MM.1S (cell line): ENCODE measurements around the gene EPHA6.

Experiments used
- DNase-seq: peaks from one replicate; pipeline ENCODE4 v3.0.0-alpha.2; 2015
- H2AFZ ChIP-seq: fragments of 300-600 bp; sonication (generic); 2 replicates; pipeline ENCODE4 v1.6.0; 2016; ENCODE audit warnings: antibody characterized with exemption, low read length
- H3F3A ChIP-seq: fragments of 300-600 bp; sonication (generic); 2 replicates; pipeline ENCODE4 v1.6.1; 2016; ENCODE audit warnings: mild to moderate bottlenecking, antibody characterized with exemption, low read length, moderate library complexity, mixed read lengths; ENCODE audit not compliant: insufficient read depth
- H3K27ac ChIP-seq: fragments of 300-600 bp; sonication (generic); 2 replicates; pipeline ENCODE4 v1.5.1; 2016; ENCODE audit warnings: mild to moderate bottlenecking, low read length
- H3K27me3 ChIP-seq: fragments of 300-600 bp; sonication (generic); replicated peaks from 2 replicates; pipeline ENCODE4 v1.6.0; 2016; ENCODE audit warnings: low read length; ENCODE audit not compliant: insufficient read depth
- H3K36me3 ChIP-seq: fragments of 300-600 bp; sonication (generic); replicated peaks from 2 replicates; pipeline ENCODE4 v1.6.1; 2016; ENCODE audit warnings: mild to moderate bottlenecking, low read length, mixed read lengths; ENCODE audit not compliant: insufficient read depth
- H3K4me1 ChIP-seq: fragments of 300-600 bp; sonication (generic); 2 replicates; pipeline ENCODE4 v1.6.1; 2016; ENCODE audit warnings: low read length, mixed read lengths
- H3K4me2 ChIP-seq: fragments of 300-600 bp; sonication (generic); 2 replicates; pipeline ENCODE4 v1.6.0; 2016; ENCODE audit warnings: low read depth, low read length
- H3K4me3 ChIP-seq: fragments of 300-600 bp; sonication (generic); 2 replicates; pipeline ENCODE4 v1.5.1; 2016; ENCODE audit warnings: low read length, mixed read lengths
- H3K79me2 ChIP-seq: fragments of 300-600 bp; sonication (generic); 2 replicates; pipeline ENCODE4 v1.6.1; 2016; ENCODE audit warnings: mixed run types, low read length, mixed read lengths
- H3K9ac ChIP-seq: fragments of 300-600 bp; sonication (generic); 2 replicates; pipeline ENCODE4 v1.6.1; 2016; ENCODE audit warnings: low read length, mixed read lengths
- H3K9me2 ChIP-seq: fragments of 300-600 bp; sonication (generic); replicated peaks from 2 replicates; pipeline ENCODE4 v1.6.1; 2016; ENCODE audit warnings: mild to moderate bottlenecking, low read length, mixed read lengths; ENCODE audit not compliant: insufficient read depth
- H3K9me3 ChIP-seq: fragments of 300-600 bp; sonication (generic); replicated peaks from 2 replicates; pipeline ENCODE4 v1.6.1; 2016; ENCODE audit warnings: mild to moderate bottlenecking, low read length, mixed read lengths; ENCODE audit not compliant: insufficient read depth
- H4K20me1 ChIP-seq: fragments of 300-600 bp; sonication (generic); 2 replicates; pipeline ENCODE4 v1.6.1; 2016; ENCODE audit warnings: mild to moderate bottlenecking, low read length, moderate library complexity, mixed read lengths; ENCODE audit not compliant: insufficient read depth
- EZH2 ChIP-seq: fragments of 300-600 bp; sonication (generic); optimal IDR thresholded peaks from 2 replicates; pipeline ENCODE3; 2017; ENCODE audit warnings: low read depth, mild to moderate bottlenecking, antibody characterized with exemption, low read length, mixed read lengths
- EZH2phosphoT487 ChIP-seq: fragments of 300-600 bp; sonication (generic); IDR thresholded peaks from 2 replicates; pipeline ENCODE4 v1.6.1; 2018; ENCODE audit warnings: antibody characterized with exemption, low read length
- TF ChIP-seq, protein P1 (sequence below): fragments of 300-600 bp; sonication (generic); IDR thresholded peaks from 2 replicates; pipeline ENCODE4 v1.5.1; 2016; ENCODE audit warnings: antibody characterized with exemption, low read length, mixed read lengths

The EPHA6 gene

GRCh38 chr3:97230486-97230885, 416.1 kb downstream of the EPHA6 start:
- H3K9me3 ChIP-seq, result no peaks in the 10 kb centered on the region
- H3K4me2 ChIP-seq, result no peak overlapping the region
- no peak overlapping the region for H3K4me3 ChIP-seq
- H3F3A ChIP-seq, result no peaks in the 10 kb centered on the region
- no peaks in the 10 kb centered on the region for H3K27me3 ChIP-seq
- no peaks in the 10 kb centered on the region for H3K9me2 ChIP-seq
- H2AFZ ChIP-seq, result no peak overlapping the region
- TF ChIP-seq EZH2phosphoT487, result no peak
- TF ChIP-seq, protein P1, sequence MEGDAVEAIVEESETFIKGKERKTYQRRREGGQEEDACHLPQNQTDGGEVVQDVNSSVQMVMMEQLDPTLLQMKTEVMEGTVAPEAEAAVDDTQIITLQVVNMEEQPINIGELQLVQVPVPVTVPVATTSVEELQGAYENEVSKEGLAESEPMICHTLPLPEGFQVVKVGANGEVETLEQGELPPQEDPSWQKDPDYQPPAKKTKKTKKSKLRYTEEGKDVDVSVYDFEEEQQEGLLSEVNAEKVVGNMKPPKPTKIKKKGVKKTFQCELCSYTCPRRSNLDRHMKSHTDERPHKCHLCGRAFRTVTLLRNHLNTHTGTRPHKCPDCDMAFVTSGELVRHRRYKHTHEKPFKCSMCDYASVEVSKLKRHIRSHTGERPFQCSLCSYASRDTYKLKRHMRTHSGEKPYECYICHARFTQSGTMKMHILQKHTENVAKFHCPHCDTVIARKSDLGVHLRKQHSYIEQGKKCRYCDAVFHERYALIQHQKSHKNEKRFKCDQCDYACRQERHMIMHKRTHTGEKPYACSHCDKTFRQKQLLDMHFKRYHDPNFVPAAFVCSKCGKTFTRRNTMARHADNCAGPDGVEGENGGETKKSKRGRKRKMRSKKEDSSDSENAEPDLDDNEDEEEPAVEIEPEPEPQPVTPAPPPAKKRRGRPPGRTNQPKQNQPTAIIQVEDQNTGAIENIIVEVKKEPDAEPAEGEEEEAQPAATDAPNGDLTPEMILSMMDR, result no peak
- no peak for TF ChIP-seq EZH2
- no peak for DNase-seq
- H3K36me3 ChIP-seq, result no peaks in the 10 kb centered on the region
- no peak overlapping the region for H3K9ac ChIP-seq
- H3K79me2 ChIP-seq, result no peaks in the 10 kb centered on the region
- no peaks in the 10 kb centered on the region for H4K20me1 ChIP-seq
- no peak overlapping the region for H3K27ac ChIP-seq
- H3K4me1 ChIP-seq, result no peaks in the 10 kb centered on the region

DNA sequence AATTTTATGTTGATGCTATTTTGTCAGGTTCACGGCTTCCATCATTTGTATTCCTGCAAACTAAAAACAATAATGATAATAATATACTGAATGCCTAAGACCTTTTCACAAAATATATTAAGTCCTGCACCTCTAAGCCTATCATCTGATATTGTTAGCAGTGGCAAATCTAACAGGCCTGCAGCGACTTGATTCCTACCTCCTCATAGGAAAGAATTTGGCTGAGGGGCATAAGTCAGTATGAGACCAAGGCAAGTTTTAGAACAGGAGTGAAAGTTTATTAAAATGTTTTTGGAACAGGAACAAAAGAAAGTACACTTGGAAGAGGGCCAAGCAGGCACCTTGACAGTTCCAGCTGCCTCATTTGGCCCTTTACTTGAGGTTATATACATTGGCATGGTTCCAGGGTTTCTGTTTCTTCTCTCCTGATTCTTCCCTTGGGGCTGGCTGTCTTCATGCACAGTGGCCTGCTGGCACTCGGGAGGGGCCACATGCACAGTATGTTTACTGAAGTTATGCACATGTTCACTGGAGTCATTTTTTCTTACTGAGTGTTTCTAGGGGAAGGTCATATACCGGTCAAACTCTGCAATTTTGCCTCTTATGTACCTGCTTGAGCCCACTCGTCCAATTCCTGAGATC, 418.1 kb downstream of the EPHA6 start:
- no peaks in the 10 kb centered on the region for H3K36me3 ChIP-seq
- H3K27ac ChIP-seq, result no peak overlapping the region
- no peak for TF ChIP-seq EZH2phosphoT487
- TF ChIP-seq EZH2, result no peak
- H3K4me2 ChIP-seq, result no peak overlapping the region
- H3K9me3 ChIP-seq, result no peaks in the 10 kb centered on the region
- no peaks in the 10 kb centered on the region for H3K9me2 ChIP-seq
- H3K4me1 ChIP-seq, result no peaks in the 10 kb centered on the region
- H3K4me3 ChIP-seq, result no peak overlapping the region
- H2AFZ ChIP-seq, result no peak overlapping the region
- no peaks in the 10 kb centered on the region for H3K27me3 ChIP-seq
- DNase-seq, result no peak
- H3K79me2 ChIP-seq, result no peaks in the 10 kb centered on the region
- H3K9ac ChIP-seq, result no peak overlapping the region
- no peaks in the 10 kb centered on the region for H3F3A ChIP-seq
- H4K20me1 ChIP-seq, result no peaks in the 10 kb centered on the region

- H4K20me1 ChIP-seq, result no peaks in the 10 kb centered on the region
- no peaks in the 10 kb centered on the region for H3K9me3 ChIP-seq
- no peak overlapping the region for H3K27ac ChIP-seq
- H3K4me3 ChIP-seq, result no peak overlapping the region
- no peaks in the 10 kb centered on the region for H3K9me2 ChIP-seq
- no peak overlapping the region for H3K4me2 ChIP-seq
- no peak overlapping the region for H2AFZ ChIP-seq
- no peaks in the 10 kb centered on the region for H3F3A ChIP-seq
- no peaks in the 10 kb centered on the region for H3K4me1 ChIP-seq
- no peak overlapping the region for H3K9ac ChIP-seq
- no peaks in the 10 kb centered on the region for H3K79me2 ChIP-seq
- TF ChIP-seq, protein P1, result no peak
- TF ChIP-seq EZH2 (no peak), EZH2phosphoT487 (no peak)
- H3K36me3 ChIP-seq, result no peaks in the 10 kb centered on the region
- DNase-seq, result no peak
- H3K27me3 ChIP-seq, result no peaks in the 10 kb centered on the region
Observed at GRCh38 chr3:97235179-97235578, 420.8 kb downstream of the EPHA6 start.

- H3K27ac ChIP-seq, result no peak overlapping the region
- no peak overlapping the region for H3K4me2 ChIP-seq
- TF ChIP-seq, protein P1, result no peak
- TF ChIP-seq EZH2phosphoT487 (no peak), EZH2 (no peak)
- H3K27me3 ChIP-seq, result no peaks in the 10 kb centered on the region
- no peaks in the 10 kb centered on the region for H3F3A ChIP-seq
- no peak overlapping the region for H3K9ac ChIP-seq
- H3K4me3 ChIP-seq, result no peak overlapping the region
- no peaks in the 10 kb centered on the region for H3K9me2 ChIP-seq
- no peaks in the 10 kb centered on the region for H4K20me1 ChIP-seq
- no peaks in the 10 kb centered on the region for H3K9me3 ChIP-seq
- no peaks in the 10 kb centered on the region for H3K4me1 ChIP-seq
- DNase-seq, result no peak
- no peaks in the 10 kb centered on the region for H3K36me3 ChIP-seq
- no peaks in the 10 kb centered on the region for H3K79me2 ChIP-seq
- no peak overlapping the region for H2AFZ ChIP-seq
Observed at GRCh38 chr3:97235611-97236315, 421.4 kb downstream of the EPHA6 start.
